Limb (tissue), 2 donors: ENCODE data around the gene TMEM196.
A peak's percentile ranks its signal among the peaks of the same experiment; 100 is the strongest.
"Not testable (repeated sequence)": the region's sequence is repeated elsewhere in the genome, so short reads cannot be mapped to it uniquely, and the experiment has no call there.

ENCODE experiments used
- DNase-seq, 2 donors: peaks; one replicate each; pipeline ENCODE4 v3.0.0-alpha.2; 2016; ENCODE audit errors: extremely low spot score in 2 of 2

The TMEM196 gene

GRCh38 chr7:19708397-19709248 is 64.8 kb downstream of the TMEM196 start, which contains the start of gene POLR1F:
Gene POLR1F (minus strand): TSS chr7:19709037. CDS start chr7:19709016, 21 bp downstream.
- peak; percentile 96 to 97 for DNase-seq

DNA sequence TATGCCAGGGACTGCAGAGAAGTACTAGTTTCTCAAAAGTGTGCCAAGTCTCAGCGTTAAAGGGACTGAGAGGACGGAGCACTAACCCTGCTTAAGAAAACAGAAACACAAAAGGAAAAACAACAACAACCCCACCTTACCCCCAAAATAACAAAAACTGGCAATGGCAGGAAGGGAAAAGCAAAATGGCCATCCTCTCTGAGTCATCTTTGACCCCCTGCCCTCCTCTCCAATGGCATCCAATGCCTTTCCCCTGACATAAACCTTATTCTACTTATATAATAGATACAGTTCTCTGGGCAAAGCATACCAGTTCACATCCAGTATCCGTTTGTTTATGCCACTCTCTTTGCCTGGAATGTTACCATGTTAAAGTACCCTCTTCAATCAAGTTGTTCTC is 66.2 kb downstream of the TMEM196 start:
- DNase-seq = no peak

DNA sequence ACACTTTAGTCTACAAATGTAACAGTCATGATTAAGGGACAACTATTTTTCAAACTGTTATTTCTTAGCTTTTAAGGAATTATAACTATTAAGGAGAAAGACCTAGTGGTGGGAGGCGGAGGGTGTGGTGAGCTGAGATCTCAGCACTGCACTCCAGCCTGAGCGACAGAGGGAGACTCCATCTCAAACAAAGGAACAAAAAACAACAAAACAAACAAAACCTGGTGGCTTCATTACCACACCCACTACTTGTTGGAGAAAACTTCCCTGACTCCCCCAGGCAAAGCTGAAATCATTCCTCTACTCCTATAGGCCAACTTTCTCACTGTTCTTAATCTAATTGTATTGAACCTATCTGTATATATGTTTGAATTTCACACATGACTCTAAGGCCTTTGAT is 67.8 kb downstream of the TMEM196 start:
- DNase-seq = no peak

DNA sequence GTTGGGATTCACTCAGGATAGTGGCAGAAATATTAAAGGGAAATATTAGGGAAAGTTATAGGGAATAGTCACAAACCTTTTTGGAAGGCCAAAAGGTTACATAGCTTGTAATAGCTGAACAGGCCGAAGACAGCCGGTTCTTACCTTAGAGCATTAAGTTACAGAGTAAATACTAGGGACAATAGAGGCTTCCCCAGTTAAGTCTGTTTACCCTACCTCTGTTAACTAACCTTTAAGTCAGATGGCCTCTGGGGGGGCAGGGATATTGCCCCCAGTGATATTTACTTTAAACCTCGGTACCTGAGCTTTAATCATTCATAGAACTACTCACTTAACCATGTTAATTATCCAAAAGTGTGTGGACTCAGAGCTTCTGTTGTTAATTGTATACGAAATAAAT is 71.9 kb downstream of the TMEM196 start:
- no peak for DNase-seq

DNA sequence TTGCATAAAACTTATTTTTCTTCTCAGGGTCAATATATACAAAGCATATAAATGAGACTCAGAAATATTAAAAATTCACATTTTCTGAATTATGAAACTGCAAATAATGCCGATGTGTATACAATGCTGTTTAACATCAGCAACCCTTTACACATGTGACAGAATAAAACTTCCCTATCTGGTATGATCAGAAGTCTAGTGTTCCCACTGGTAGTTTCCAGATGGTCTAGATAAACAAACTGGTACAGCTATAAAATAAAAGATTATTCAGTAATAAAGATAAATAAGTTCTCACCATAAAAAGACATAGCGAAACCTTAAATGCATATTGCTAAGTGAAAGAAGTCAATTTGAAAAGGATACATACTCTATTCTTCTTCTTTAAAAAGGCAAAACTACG is 72.5 kb downstream of the TMEM196 start:
- DNase-seq = no peak

DNA sequence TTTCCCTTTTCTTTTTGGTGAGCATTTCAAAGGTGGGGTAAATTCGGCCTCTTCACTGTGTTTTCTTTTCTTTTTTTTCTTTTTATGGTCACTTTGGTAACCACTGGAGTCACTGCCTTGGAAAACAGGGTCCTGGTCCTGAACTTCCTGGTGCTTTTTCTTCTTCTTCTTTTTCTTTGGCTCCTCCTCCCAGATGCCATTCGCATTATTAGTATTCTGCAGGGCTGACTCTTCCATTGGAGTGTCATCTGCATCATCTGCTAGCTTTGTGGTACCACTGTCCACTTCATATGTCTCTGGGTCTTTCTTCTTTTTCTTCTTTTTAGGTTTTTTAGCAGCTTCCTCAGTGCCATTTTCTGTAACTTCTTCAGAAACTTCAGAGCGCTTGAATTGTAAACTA is 75.1 kb downstream of the TMEM196 start:
- no peak for DNase-seq

DNA sequence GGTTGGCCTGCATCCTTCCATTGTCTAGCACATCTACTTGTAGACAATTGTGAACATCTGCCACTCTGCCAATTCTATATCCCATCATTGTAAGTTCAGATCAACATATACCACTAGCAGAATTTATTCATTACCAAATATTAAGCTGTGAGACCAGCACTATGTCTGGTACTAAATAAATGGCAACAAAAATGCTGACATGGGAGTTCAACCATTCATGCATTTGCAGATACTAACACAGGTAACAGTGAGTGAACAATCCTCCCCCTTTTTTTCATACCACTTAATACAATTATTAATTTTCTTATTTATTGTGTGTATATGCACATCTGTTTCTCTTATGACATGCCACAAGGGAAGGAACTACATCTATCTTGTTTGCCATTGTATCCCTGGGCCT is 76.5 kb downstream of the TMEM196 start:
- no peak for DNase-seq

GRCh38 chr7:19692111-19692828 is 81.1 kb downstream of the TMEM196 start:
- no peak for DNase-seq

DNA sequence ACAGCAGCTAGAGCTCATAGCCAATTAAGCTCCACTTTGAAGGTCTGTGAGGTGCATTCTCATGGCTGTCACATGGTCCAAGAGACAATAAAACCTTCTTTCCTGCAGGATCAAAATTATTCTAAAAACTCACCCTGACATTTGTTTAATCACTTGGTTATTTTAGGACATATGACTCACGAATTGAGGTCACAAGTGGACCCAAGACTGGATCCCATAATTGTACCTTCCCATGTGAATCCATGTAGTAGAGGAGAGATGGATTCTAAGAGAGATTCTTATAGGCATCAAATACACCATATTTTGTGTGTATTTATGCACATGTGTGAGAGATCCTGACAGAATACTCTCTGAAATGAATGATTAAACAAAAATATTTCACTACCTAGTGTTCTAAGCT is 82.7 kb downstream of the TMEM196 start:
- no peak for DNase-seq

DNA sequence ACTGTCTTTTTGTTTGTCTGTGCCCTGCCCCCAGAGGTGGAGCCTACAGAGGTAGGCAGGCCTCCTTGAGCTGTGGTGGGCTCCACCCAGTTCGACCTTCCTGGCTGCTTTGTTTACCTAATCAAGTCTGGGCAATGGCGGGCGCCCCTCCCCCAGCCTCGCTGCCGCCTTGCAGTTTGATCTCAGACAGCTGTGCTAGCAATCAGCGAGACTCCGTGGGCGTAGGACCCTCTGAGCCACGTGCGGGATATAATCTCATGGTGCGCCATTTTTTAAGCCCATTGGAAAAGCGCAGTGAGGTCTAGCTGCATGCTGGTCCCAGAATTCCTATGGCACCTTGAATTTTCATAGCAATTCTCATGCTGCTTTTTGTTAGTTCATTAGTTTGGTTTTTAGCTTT is 84.3 kb downstream of the TMEM196 start:
- not testable (repeated sequence) for DNase-seq

DNA sequence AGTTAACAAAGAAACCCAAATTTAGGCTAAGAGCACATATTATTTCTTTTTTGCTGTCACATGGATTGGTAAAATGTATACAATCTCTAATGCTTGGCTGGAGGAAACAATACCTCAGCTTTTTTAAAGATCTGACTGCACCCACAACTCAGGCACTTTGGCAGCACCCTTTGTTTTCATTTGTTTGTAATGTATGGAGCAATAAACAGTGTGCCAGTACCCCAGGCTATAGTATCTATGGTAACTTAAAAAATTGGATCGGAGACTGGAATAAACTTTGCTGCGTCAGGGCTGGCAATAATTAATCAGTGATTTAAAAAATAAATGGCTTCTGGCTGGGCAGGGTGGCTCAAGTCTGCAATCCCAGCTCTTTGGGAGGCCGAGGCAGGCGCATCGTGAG is 91.8 kb downstream of the TMEM196 start:
- no peak for DNase-seq

DNA sequence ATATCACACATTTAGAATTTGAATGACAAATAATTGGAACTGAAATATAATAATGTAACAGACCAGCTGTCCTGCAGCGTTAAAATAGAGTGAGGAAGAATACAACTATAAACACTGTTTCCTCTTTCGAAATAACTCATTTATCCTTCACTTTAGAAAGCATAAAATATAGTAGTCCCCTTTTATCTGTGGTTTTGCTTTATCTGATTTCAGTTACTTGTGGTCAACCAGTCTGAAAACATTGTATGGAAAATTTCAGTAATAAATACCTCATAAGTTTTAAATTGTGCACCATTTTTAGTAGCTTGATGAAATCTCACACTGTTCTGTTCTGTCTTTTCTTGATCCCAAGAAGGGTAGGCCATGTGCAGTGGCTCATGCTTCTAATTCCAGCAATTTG is 96.2 kb downstream of the TMEM196 start:
- DNase-seq = no peak

DNA sequence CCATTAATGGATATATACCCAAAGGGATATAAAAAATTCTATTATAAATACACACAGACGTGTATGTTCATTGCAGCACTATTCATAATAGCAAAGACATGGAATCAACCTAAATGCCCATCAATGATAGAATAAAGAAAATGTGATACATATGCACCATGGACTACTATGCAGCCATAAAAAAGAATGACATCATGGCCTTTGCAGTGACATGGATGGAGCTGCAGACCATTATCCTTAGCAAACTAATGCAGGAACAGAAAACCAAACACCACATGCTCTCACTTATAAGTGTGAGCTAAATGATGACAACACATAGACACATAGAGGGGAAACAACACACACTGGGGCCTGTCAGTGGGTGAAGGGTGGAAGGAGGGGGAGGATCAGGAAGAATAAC is 97.6 kb downstream of the TMEM196 start:
- DNase-seq = no peak

- DNase-seq = no peak
Measured at GRCh38 chr7:19674266-19674960, 99.0 kb downstream of the TMEM196 start.

DNA sequence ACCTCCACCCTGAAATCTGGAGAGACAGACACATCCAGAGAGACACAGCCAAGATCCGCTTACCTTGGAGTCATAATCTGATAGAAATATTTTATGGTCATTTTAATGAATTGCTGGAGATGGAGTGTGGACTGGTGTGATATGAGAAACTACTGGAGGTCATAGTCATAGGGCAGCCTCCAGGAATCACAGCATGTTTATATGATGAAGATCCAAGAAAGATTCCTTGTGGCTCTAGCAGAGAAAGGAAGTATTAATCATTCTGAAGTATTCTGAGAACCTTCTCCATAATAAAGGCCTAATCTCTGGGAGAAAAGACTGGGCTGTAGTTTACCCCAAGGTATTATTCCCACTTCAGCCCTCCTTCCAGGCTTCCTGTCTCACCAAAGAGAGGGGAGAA is 102.6 kb downstream of the TMEM196 start:
- no peak for DNase-seq
